Keratinocyte (primary cell): Measurements from ENCODE around the gene NUDT3. TPM values are rescaled to one million over a fixed set of nuclear protein-coding genes. Genes with fewer than 3 reads are reported as not detected.

ENCODE experiments used
- DNase-seq: peaks from one replicate; pipeline ENCODE4 v3.0.0-alpha.2; 2011; ENCODE audit warnings: low read depth, missing footprints, low spot score
- FAIRE-seq: peaks from 2 replicates; lab custom pipeline; 2011; peaks lifted over from hg19 to GRCh38; lab: Jason Lieb, UNC
- H2AFZ ChIP-seq: 2 replicates; pipeline ENCODE4 v1.6.0; 2012; ENCODE audit warnings: low read length, control low read depth, inconsistent platforms; ENCODE audit not compliant: control insufficient read depth
- H3K27ac ChIP-seq: 2 replicates; pipeline ENCODE4 v1.5.1; 2011; ENCODE audit warnings: low read length; ENCODE audit not compliant: control insufficient read depth, insufficient read depth
- H3K27me3 ChIP-seq: 3 replicates; pipeline ENCODE4 v1.6.0; 2011; ENCODE audit warnings: low read length; ENCODE audit not compliant: control insufficient read depth, insufficient read depth; ENCODE audit errors: extremely low read depth
- H3K36me3 ChIP-seq, 2 experiments: 2 replicates in 1 of 2; 3 replicates in 1 of 2; pipeline ENCODE4 v1.5.1; 2011; ENCODE audit warnings: low read length in 2 of 2, mild to moderate bottlenecking in 1 of 2; ENCODE audit not compliant: control insufficient read depth in 2 of 2, insufficient read depth in 2 of 2; ENCODE audit errors: extremely low read depth in 1 of 2
- H3K4me1 ChIP-seq: 3 replicates; pipeline ENCODE4 v1.5.1; 2011; ENCODE audit warnings: low read length; ENCODE audit not compliant: control insufficient read depth, insufficient read depth; ENCODE audit errors: extremely low read depth
- H3K4me2 ChIP-seq: 3 replicates; pipeline ENCODE4 v1.6.0; 2011; ENCODE audit warnings: low read depth, low read length; ENCODE audit not compliant: control insufficient read depth, insufficient read depth; ENCODE audit errors: extremely low read depth
- H3K4me3 ChIP-seq, 3 experiments: fragments of 200-600 bp in 1 of 3; sonication (generic) in 1 of 3; 2 replicates in 2 of 3; 3 replicates in 1 of 3; pipeline ENCODE4 v1.5.1; 2011 to 2016; ENCODE audit warnings: low read length in 3 of 3, mild to moderate bottlenecking in 3 of 3, control low read depth in 2 of 3, inconsistent platforms in 1 of 3, low read depth in 1 of 3, mixed read lengths in 1 of 3, mixed run types in 1 of 3, moderate library complexity in 1 of 3; ENCODE audit not compliant: control insufficient read depth in 2 of 3, insufficient read depth in 2 of 3; ENCODE audit errors: extremely low read depth in 1 of 3
- H3K79me2 ChIP-seq: 2 replicates; pipeline ENCODE4 v1.6.0; 2012; ENCODE audit warnings: low read length; ENCODE audit not compliant: control insufficient read depth, insufficient read depth
- H3K9ac ChIP-seq: 3 replicates; pipeline ENCODE4 v1.6.0; 2011; ENCODE audit warnings: low read length; ENCODE audit not compliant: control insufficient read depth, insufficient read depth; ENCODE audit errors: extremely low read depth
- H3K9me1 ChIP-seq: 3 replicates; pipeline ENCODE4 v1.6.0; 2011; ENCODE audit warnings: low read length; ENCODE audit not compliant: control insufficient read depth, insufficient read depth; ENCODE audit errors: extremely low read depth
- H3K9me3 ChIP-seq: 2 replicates; pipeline ENCODE4 v1.5.1; 2012; ENCODE audit warnings: low read depth, low read length; ENCODE audit not compliant: control insufficient read depth
- H4K20me1 ChIP-seq: 3 replicates; pipeline ENCODE4 v1.6.0; 2011; ENCODE audit warnings: low read length; ENCODE audit not compliant: control insufficient read depth, insufficient read depth; ENCODE audit errors: extremely low read depth
- EZH2 ChIP-seq: IDR thresholded peaks from one replicate; pipeline ENCODE4 v1.6.1; 2012; ENCODE audit warnings: inconsistent platforms, mild to moderate bottlenecking, low read length, moderate library complexity
- dilution Hi-C: fragments of 300-500 bp; cut with MboI; formaldehyde crosslinking; loops from one replicate; pipeline ENCODE4 v1.7.0; 2020; ENCODE audit warnings: low sequenced_read_pairs; ENCODE audit not compliant: extremely low pct_ligation_motif_present
- polyA plus RNA-seq, 5 experiments: library from polyadenylated mRNA; depleted of rRNA in 3 of 5; stranded (reverse) in 3 of 5; stranded (forward) in 1 of 5; unstranded in 1 of 5; fragments of >200 nt; gene quantifications; 1 replicate in 1 of 5; 2 replicates in 3 of 5; 3 replicates in 1 of 5; pipeline versions ENCODE4 v1.2.1 to v1.2.3, GENCODE V29; 2011 to 2012; ENCODE audit warnings: missing spikeins in 2 of 5, low read depth in 1 of 5, low replicate concordance in 1 of 5
- TF ChIP-seq, protein P1 (sequence below), 3 experiments: IDR thresholded peaks in 1 of 3; conservative IDR thresholded peaks in 1 of 3; optimal IDR thresholded peaks in 1 of 3; 2 replicates in 2 of 3; 3 replicates in 1 of 3; pipeline versions ENCODE3 to v1.5.1; 2011; ENCODE audit warnings: low read length in 3 of 3, mild to moderate bottlenecking in 3 of 3, moderate library complexity in 2 of 3, control low read depth in 1 of 3, inconsistent platforms in 1 of 3; ENCODE audit not compliant: insufficient read depth in 2 of 3; ENCODE audit errors: extremely low read depth in 1 of 3

Gene NUDT3
- polyA plus RNA-seq, 1 donor (not counting 4 experiments of a cell fraction or from before 2014, with no cell fraction given), result 16.5 TPM

DNA sequence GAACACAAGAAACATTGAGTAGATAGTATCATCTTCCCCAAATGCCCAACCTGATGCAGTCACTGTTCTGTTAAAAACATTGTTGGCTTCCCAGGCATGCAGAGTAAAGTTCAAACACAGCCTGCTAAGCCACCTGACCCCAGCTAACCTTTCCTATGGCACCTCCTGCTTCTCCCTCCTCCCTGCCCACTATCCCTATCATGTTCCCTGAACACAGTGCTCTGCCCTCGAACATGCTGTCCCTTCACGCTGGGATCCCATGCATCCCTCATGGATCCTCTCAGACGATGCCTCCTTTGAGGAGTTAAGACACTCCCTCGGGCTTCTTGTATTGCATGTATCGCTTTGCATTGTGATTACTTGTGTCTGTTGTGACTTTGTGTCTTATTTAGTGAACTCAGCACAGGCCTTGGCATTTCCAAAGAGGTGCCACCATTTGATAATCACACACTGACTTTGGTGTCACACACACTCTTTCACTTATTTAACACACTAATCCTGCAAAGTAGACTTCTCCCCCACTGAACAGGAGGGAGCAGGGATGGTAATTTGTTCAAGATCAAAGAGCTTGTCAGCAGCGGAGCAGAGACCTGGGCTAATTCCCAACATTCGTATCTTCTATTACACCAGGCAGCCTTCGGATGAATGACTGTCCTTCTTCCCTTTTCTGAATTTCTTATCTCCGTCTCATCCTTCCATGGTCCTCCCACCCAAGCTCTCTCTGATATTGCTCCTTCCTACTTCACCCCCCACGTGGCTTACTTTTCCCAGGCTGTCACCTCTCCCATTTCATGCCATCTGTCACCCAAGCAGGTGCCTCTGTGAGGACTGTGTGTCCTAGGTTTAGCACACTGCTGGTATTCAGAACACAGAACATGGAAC, 115.3 kb downstream of the NUDT3 start:
- Histone ChIP-seq H3K9ac (no peak overlapping the region), H3K4me2 (no peak overlapping the region), H2AFZ (no peak overlapping the region), H3K9me1 (no peaks in the 10 kb centered on the region), H3K4me3 (no peak overlapping the region), H3K36me3 (peaks cover 2 to 9% of the 10 kb centered on the region in 2 experiments), H3K79me2 (no peaks in the 10 kb centered on the region), H3K4me1 (no peaks in the 10 kb centered on the region), H3K27ac (no peak overlapping the region), H3K27me3 (no peaks in the 10 kb centered on the region), H4K20me1 (no peaks in the 10 kb centered on the region), H3K9me3 (no peaks in the 10 kb centered on the region)
- FAIRE-seq (no peak), DNase-seq (no peak)
- dilution Hi-C loops, result no loop called here
- no peak for TF ChIP-seq EZH2
- TF ChIP-seq, protein P1, sequence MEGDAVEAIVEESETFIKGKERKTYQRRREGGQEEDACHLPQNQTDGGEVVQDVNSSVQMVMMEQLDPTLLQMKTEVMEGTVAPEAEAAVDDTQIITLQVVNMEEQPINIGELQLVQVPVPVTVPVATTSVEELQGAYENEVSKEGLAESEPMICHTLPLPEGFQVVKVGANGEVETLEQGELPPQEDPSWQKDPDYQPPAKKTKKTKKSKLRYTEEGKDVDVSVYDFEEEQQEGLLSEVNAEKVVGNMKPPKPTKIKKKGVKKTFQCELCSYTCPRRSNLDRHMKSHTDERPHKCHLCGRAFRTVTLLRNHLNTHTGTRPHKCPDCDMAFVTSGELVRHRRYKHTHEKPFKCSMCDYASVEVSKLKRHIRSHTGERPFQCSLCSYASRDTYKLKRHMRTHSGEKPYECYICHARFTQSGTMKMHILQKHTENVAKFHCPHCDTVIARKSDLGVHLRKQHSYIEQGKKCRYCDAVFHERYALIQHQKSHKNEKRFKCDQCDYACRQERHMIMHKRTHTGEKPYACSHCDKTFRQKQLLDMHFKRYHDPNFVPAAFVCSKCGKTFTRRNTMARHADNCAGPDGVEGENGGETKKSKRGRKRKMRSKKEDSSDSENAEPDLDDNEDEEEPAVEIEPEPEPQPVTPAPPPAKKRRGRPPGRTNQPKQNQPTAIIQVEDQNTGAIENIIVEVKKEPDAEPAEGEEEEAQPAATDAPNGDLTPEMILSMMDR (optimal IDR thresholded peaks at IDR 0.05 in 1 of 3, IDR thresholded peaks at IDR 0.05 in 1 of 3, conservative IDR thresholded peaks at IDR 0.05 in 1 of 3; ENCODE audit: extremely low read depth in 1 of 3, insufficient read depth in 2 of 3, low read length in 3 of 3), result no peak

DNA sequence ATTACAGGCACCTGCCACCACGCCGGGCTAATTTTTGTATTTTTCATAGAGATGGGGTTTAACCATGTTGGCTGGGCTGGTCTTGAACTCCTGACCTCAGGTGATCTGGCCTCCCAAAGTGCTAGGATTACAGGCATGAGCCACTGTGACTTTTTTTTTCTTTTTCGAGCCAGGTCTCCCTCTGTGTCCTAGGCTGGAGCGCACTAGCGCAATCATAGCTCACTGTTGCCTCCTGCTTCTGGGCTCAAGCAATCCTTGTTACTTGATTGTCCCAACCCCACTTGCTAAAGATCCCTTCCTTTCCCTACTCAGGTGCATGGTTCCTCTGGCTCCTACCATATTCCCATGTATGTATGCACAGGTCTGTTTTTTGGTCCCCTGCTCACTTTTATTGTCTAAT, 116.3 kb downstream of the NUDT3 start:
- Histone ChIP-seq H3K27ac (no peak overlapping the region), H2AFZ (no peak overlapping the region), H3K9ac (no peak overlapping the region), H3K9me1 (no peaks in the 10 kb centered on the region), H3K4me3 (no peak overlapping the region), H3K27me3 (no peaks in the 10 kb centered on the region), H3K4me1 (no peaks in the 10 kb centered on the region), H3K4me2 (no peak overlapping the region), H3K36me3 (peaks cover 2 to 9% of the 10 kb centered on the region in 2 experiments), H4K20me1 (no peaks in the 10 kb centered on the region), H3K79me2 (no peaks in the 10 kb centered on the region), H3K9me3 (no peaks in the 10 kb centered on the region)
- no peak for DNase-seq
- no peak for TF ChIP-seq EZH2
- TF ChIP-seq, protein P1 (optimal IDR thresholded peaks at IDR 0.05 in 1 of 3, IDR thresholded peaks at IDR 0.05 in 1 of 3, conservative IDR thresholded peaks at IDR 0.05 in 1 of 3; ENCODE audit: extremely low read depth in 1 of 3, insufficient read depth in 2 of 3, low read length in 3 of 3), result no peak
- FAIRE-seq, result no peak
- dilution Hi-C loops, result no loop called here
